Panc1 (cell line): ENCODE results near the gene ZNF222. TPM values are rescaled to one million over a fixed set of nuclear protein-coding genes. Genes with fewer than 3 reads are reported as not detected.

Source experiments
- ATAC-seq: fragments of 200-7000 bp; cut with Tn5 transposase; 2 replicates; pipeline ENCODE4 v1.9.1; 2020; ENCODE audit warnings: mild to moderate bottlenecking, moderate library complexity
- BruUV-seq: library from RNA; stranded (reverse); fragments of 400-500 nt; replicated peaks from 2 replicates; lab custom pipeline; 2021; lab: Mats Ljungman, UMichigan
- CTCF ChIA-PET: fragments of 300-600 bp; sonication (Branson Sonifier 250); formaldehyde crosslinking; loops from one replicate; lab custom pipeline; 2022; ENCODE audit warnings: antibody characterized with exemption; lab: Charles Lee
- POLR2A ChIA-PET: fragments of 300-600 bp; sonication (Branson Sonifier 250); formaldehyde crosslinking; loops from one replicate; lab custom pipeline; 2022; ENCODE audit warnings: antibody characterized with exemption; lab: Charles Lee
- DNase-seq: peaks from one replicate; pipeline ENCODE4 v3.0.0-alpha.2; 2010; ENCODE audit warnings: low read depth, low spot score
- H3K27ac ChIP-seq: 2 replicates; pipeline ENCODE4 v1.5.1; 2011; ENCODE audit warnings: mild to moderate bottlenecking, low read length, inconsistent platforms
- H3K27me3 ChIP-seq: fragments of 200-500 bp; sonication (Bioruptor generic); 2 replicates; pipeline ENCODE4 v1.6.0; 2014; ENCODE audit warnings: low read length, inconsistent platforms; ENCODE audit not compliant: control insufficient read depth, insufficient read depth
- H3K36me3 ChIP-seq: fragments of 200-500 bp; sonication (Bioruptor generic); 2 replicates; pipeline ENCODE4 v1.5.1; 2014; ENCODE audit warnings: inconsistent platforms, mild to moderate bottlenecking, low read length, moderate library complexity; ENCODE audit not compliant: control insufficient read depth, insufficient read depth
- H3K4me1 ChIP-seq: 2 replicates; pipeline ENCODE4 v1.5.1; 2011; ENCODE audit warnings: inconsistent platforms, mild to moderate bottlenecking, low read length, moderate library complexity; ENCODE audit not compliant: control insufficient read depth, insufficient read depth
- H3K4me3 ChIP-seq, 2 experiments: 2 replicates each; pipeline ENCODE4 v1.5.1; 2011 to 2012; ENCODE audit warnings: low read depth in 2 of 2, low read length in 2 of 2, mild to moderate bottlenecking in 2 of 2, inconsistent platforms in 1 of 2, moderate library complexity in 1 of 2
- H3K9me3 ChIP-seq: fragments of 200-500 bp; sonication (Bioruptor generic); 2 replicates; pipeline ENCODE4 v1.5.1; 2014; ENCODE audit warnings: low read depth, mild to moderate bottlenecking, inconsistent platforms, low read length, moderate library complexity; ENCODE audit not compliant: control insufficient read depth, insufficient read depth
- POLR2AphosphoS5 ChIP-seq: IDR thresholded peaks from 2 replicates; pipeline ENCODE4 v1.6.1; 2012; ENCODE audit warnings: mild to moderate bottlenecking, low read depth, low read length, moderate library complexity
- SIN3A ChIP-seq: IDR thresholded peaks from 2 replicates; pipeline ENCODE4 v1.6.1; 2012; ENCODE audit warnings: low read depth, mild to moderate bottlenecking, low read length, moderate library complexity, borderline replicate concordance; ENCODE audit not compliant: insufficient read depth
- TCF7L2 ChIP-seq: IDR thresholded peaks from 2 replicates; pipeline ENCODE4 v1.6.1; 2011; ENCODE audit warnings: mild to moderate bottlenecking, low read depth, low read length, inconsistent platforms
- in situ Hi-C: cut with HindIII; loops from 2 replicates; pipeline ENCODE4 v1.10.0; 2016; ENCODE audit warnings: low sequenced_read_pairs, low pct_unique_long_range_greater_than_20kb
- intact Hi-C: fragments of 100-400 bp; cut with micrococcal nuclease; formaldehyde crosslinking; loops from one replicate; pipeline ENCODE4 v1.10.0; 2022; ENCODE audit not compliant: unreplicated experiment
- total RNA-seq: library from RNA; stranded (reverse); gene quantifications from one replicate; pipeline ENCODE4 v1.2.1, GENCODE V29; 2021; ENCODE audit not compliant: unreplicated experiment
- TF ChIP-seq, protein P1 (sequence below): fragments of 450-650 bp; IDR thresholded peaks from 2 replicates; pipeline ENCODE4 v1.5.1; 2017; ENCODE audit warnings: mild to moderate bottlenecking
- TF ChIP-seq, protein P2 (sequence below), 2 experiments: IDR thresholded peaks; 2 replicates each; pipeline ENCODE4 v1.6.1; 2011 to 2012; ENCODE audit warnings: low read depth in 2 of 2, control low read depth in 1 of 2, low read length in 1 of 2, mild to moderate bottlenecking in 1 of 2, moderate library complexity in 1 of 2; ENCODE audit not compliant: insufficient read depth in 1 of 2

The ZNF222 gene
- total RNA-seq, 1 experiment from 2014 or later = 3.1 TPM

DNA sequence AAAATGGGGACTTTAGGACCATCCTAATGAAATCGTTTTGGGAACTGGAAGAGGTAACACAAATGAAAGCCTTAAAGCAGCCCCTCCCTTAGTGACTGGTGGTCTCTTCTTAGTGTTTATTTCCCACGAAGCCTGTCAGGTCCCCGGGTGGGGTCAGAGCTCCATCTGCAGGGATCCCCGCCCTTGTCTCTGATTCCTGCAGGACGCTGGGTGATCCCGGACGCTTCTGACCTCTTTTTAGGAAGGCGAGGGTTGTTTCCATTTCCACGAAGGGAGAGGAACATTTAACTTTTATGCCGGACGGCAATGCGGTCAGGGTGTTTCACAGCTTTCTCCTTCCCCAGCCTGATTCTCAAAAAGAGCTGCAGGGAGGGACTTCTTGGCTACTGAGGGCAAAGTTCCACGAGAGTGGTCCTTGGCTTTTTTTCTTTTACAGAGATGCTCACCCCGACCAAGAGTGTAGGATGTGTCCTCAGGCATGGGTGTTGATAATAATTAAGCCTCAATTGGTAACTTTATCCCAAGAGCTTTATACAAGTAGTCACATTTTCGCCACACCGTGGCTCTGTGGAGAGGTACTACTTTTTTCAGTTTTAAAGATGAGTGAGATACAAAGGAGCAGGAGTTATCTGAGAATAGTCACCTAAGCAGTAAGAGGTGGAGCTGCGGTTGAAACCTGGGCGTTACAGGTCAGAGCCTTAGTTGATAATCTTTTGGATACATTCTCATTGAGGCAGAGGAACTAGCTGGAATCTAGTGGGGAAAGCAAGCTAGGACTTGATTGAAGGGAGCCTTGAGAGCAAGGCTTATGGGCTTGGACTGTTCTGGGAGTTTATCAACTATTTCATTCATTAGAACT lies 47.6 kb downstream of the ZNF222 start:
- POLR2A ChIA-PET = no interaction called here
- H3K27ac ChIP-seq = peak overlapping the region; percentile 84; the same call in 1 of the 2 replicates
- CTCF ChIA-PET = no interaction called here
- DNase-seq (no peak), ATAC-seq (peak; percentile 65)
- BruUV-seq = no TSS peak
- H3K36me3 ChIP-seq = no peaks in the 10 kb centered on the region; the same call in 1 of the 2 replicates
- H3K9me3 ChIP-seq = peaks cover 7% of the 10 kb centered on the region; the same call in 1 of the 2 replicates
- H3K4me1 ChIP-seq = no peaks in the 10 kb centered on the region
- intact Hi-C loops = no loop called here
- H3K27me3 ChIP-seq = no peaks in the 10 kb centered on the region
- in situ Hi-C loops = no loop called here
- peak overlapping the region; percentile 76 to 86 for H3K4me3 ChIP-seq
- TF ChIP-seq, protein P1, sequence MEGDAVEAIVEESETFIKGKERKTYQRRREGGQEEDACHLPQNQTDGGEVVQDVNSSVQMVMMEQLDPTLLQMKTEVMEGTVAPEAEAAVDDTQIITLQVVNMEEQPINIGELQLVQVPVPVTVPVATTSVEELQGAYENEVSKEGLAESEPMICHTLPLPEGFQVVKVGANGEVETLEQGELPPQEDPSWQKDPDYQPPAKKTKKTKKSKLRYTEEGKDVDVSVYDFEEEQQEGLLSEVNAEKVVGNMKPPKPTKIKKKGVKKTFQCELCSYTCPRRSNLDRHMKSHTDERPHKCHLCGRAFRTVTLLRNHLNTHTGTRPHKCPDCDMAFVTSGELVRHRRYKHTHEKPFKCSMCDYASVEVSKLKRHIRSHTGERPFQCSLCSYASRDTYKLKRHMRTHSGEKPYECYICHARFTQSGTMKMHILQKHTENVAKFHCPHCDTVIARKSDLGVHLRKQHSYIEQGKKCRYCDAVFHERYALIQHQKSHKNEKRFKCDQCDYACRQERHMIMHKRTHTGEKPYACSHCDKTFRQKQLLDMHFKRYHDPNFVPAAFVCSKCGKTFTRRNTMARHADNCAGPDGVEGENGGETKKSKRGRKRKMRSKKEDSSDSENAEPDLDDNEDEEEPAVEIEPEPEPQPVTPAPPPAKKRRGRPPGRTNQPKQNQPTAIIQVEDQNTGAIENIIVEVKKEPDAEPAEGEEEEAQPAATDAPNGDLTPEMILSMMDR = peak; percentile 24; the same call in 1 of the 2 replicates
- TF ChIP-seq TCF7L2 = no peak
- TF ChIP-seq POLR2AphosphoS5 = no peak
- TF ChIP-seq SIN3A = no peak
- TF ChIP-seq, protein P2, sequence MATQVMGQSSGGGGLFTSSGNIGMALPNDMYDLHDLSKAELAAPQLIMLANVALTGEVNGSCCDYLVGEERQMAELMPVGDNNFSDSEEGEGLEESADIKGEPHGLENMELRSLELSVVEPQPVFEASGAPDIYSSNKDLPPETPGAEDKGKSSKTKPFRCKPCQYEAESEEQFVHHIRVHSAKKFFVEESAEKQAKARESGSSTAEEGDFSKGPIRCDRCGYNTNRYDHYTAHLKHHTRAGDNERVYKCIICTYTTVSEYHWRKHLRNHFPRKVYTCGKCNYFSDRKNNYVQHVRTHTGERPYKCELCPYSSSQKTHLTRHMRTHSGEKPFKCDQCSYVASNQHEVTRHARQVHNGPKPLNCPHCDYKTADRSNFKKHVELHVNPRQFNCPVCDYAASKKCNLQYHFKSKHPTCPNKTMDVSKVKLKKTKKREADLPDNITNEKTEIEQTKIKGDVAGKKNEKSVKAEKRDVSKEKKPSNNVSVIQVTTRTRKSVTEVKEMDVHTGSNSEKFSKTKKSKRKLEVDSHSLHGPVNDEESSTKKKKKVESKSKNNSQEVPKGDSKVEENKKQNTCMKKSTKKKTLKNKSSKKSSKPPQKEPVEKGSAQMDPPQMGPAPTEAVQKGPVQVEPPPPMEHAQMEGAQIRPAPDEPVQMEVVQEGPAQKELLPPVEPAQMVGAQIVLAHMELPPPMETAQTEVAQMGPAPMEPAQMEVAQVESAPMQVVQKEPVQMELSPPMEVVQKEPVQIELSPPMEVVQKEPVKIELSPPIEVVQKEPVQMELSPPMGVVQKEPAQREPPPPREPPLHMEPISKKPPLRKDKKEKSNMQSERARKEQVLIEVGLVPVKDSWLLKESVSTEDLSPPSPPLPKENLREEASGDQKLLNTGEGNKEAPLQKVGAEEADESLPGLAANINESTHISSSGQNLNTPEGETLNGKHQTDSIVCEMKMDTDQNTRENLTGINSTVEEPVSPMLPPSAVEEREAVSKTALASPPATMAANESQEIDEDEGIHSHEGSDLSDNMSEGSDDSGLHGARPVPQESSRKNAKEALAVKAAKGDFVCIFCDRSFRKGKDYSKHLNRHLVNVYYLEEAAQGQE (IDR thresholded peaks at IDR 0.05; ENCODE audit: insufficient read depth in 1 of 2, low read depth in 2 of 2, low read length in 1 of 2) = no peak

DNA sequence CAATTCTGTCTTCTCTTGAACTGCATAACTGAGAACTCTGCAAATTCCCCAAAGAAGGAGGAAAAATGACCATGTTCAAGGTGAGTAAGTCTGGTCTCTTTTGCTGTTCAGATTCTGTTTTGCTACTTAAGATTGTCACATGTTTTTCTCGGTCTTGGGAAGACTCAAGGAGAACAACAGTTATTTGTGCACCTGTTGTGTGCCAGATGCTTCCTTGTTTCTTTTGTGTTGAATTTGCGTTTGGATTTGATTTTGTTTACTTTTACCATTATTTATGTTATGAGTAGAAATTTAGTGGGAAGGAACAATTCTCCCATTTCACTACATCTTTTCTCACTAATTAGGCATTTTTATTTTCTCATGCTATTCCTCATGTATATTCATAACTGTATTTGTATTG lies 51.1 kb downstream of the ZNF222 start:
- Histone ChIP-seq H3K9me3 (0 out of 2 replicates have a peak, but pooled peaks cover under 1% of the 10 kb centered on the region), H3K27ac (no peak overlapping the region), H3K4me3 (no peak overlapping the region), H3K27me3 (no peaks in the 10 kb centered on the region), H3K36me3 (no peaks in the 10 kb centered on the region; the same call in 1 of the 2 replicates), H3K4me1 (no peaks in the 10 kb centered on the region)
- no TSS peak for BruUV-seq
- ChIA-PET POLR2A (no interaction called here), CTCF (no interaction called here)
- DNase-seq = no peak
- in situ Hi-C loops (no loop called here), intact Hi-C loops (no loop called here)
- no peak for ATAC-seq
- no peak for TF ChIP-seq POLR2AphosphoS5
- TF ChIP-seq, protein P2 (IDR thresholded peaks at IDR 0.05; ENCODE audit: insufficient read depth in 1 of 2, low read depth in 2 of 2, low read length in 1 of 2) = no peak
- no peak for TF ChIP-seq SIN3A
- TF ChIP-seq, protein P1 = no peak
